Body of pancreas (tissue), 4 donors: ENCODE measurements around the gene ATP9B.

ENCODE experiments used
- POLR2A ChIP-seq, 3 donors: fragments of 450-650 bp; IDR thresholded peaks; one replicate each; pipeline ENCODE4 v1.6.1; 2016; ENCODE audit warnings: antibody characterized with exemption in 3 of 3, mild to moderate bottlenecking in 2 of 3
- TF ChIP-seq, protein P1 (sequence below), 7 experiments: fragments of 450-650 bp in 4 of 7; fragments of 200-600 bp in 3 of 7; sonication (generic) in 3 of 7; IDR thresholded peaks; one replicate each; pipeline ENCODE4 v1.5.1; 2016 to 2019; ENCODE audit warnings: antibody characterized with exemption in 7 of 7

DNA sequence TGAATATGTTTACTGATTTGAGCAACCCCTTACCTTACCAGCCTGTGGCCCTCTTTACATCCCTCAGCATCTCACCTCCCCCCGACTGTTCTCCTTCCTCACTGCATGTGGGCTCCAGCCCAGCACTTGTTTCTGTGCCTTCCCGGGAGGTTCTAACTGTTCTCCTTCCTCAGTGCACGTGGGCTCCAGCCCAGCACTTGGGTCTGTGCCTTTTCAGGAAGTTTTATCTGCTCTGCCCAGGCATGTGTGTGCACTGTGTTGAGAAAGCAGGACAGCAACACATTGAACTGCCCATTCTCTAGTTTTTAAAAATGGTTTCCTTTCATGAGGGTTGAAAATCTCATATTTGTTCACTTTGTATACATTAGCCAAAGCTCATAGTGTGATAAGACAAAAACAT is 158.4 kb downstream of the ATP9B start:
- TF ChIP-seq POLR2A (IDR thresholded peaks at IDR 0.05) = no peak
- TF ChIP-seq, protein P1, sequence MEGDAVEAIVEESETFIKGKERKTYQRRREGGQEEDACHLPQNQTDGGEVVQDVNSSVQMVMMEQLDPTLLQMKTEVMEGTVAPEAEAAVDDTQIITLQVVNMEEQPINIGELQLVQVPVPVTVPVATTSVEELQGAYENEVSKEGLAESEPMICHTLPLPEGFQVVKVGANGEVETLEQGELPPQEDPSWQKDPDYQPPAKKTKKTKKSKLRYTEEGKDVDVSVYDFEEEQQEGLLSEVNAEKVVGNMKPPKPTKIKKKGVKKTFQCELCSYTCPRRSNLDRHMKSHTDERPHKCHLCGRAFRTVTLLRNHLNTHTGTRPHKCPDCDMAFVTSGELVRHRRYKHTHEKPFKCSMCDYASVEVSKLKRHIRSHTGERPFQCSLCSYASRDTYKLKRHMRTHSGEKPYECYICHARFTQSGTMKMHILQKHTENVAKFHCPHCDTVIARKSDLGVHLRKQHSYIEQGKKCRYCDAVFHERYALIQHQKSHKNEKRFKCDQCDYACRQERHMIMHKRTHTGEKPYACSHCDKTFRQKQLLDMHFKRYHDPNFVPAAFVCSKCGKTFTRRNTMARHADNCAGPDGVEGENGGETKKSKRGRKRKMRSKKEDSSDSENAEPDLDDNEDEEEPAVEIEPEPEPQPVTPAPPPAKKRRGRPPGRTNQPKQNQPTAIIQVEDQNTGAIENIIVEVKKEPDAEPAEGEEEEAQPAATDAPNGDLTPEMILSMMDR (IDR thresholded peaks at IDR 0.05) = no peak
